Left lung (tissue), 10 donors: ENCODE measurements around the gene RNF40. TPM values are rescaled to one million over a fixed set of nuclear protein-coding genes. Genes with fewer than 3 reads are reported as not detected.

Experiments
- ATAC-seq: fragments of 200-7000 bp; cut with Tn5 transposase; one replicate; pipeline ENCODE4 v1.9.1; 2020; ENCODE audit warnings: moderate library complexity
- DNase-seq, 4 donors: peaks; one replicate each; pipeline ENCODE4 v3.0.0-alpha.2; 2013 to 2020
- H3K27ac ChIP-seq, 2 donors: fragments of 200-600 bp; sonication (generic) in 1 of 2; one replicate each; pipeline versions ENCODE4 v1.5.0 to v1.8.0; 2020 to 2021
- H3K27me3 ChIP-seq, 2 donors: fragments of 200-600 bp; sonication (generic) in 1 of 2; one replicate each; pipeline versions ENCODE4 v1.5.0 to v1.8.0; 2020 to 2021
- H3K36me3 ChIP-seq, 2 donors: fragments of 200-600 bp; sonication (generic) in 1 of 2; one replicate each; pipeline versions ENCODE4 v1.5.0 to v1.8.0; 2020 to 2021
- H3K4me1 ChIP-seq, 2 donors: fragments of 200-600 bp; one replicate each; pipeline ENCODE4 v1.8.0; 2021
- H3K4me3 ChIP-seq, 2 donors: fragments of 200-600 bp; sonication (generic) in 1 of 2; one replicate each; pipeline versions ENCODE4 v1.5.0 to v1.8.0; 2020 to 2021; ENCODE audit warnings: mild to moderate bottlenecking in 1 of 2
- H3K9me3 ChIP-seq, 2 donors: fragments of 200-600 bp; sonication (generic) in 1 of 2; one replicate each; pipeline versions ENCODE4 v1.5.0 to v1.8.0; 2020 to 2021
- CTCF ChIP-seq, 2 donors: fragments of 200-600 bp; sonication (generic) in 1 of 2; IDR thresholded peaks; one replicate each; pipeline versions ENCODE4 v1.5.0 to v1.8.0; 2021; ENCODE audit warnings: antibody characterized with exemption in 2 of 2
- intact Hi-C, 2 donors: fragments of 100-400 bp; cut with DNase I; formaldehyde crosslinking; loops; one replicate each; pipeline versions ENCODE4 v1.11.2 to v1.14.2; 2022
- polyA plus RNA-seq, 6 donors: library from polyadenylated mRNA; unstranded; fragments of 120-200 nt; gene quantifications; one replicate each; pipeline ENCODE4 v1.2.1, GENCODE V29; 2013; ENCODE audit not compliant: insufficient read length in 6 of 6
- total RNA-seq, 2 donors: library from RNA; stranded (reverse); fragmentation: NEBNext Ultra II Directional; extraction: Animal tissue kit (Norgen Biotek cat#: 25700); gene quantifications; one replicate each; pipeline ENCODE4 v1.2.1, GENCODE V29; 2021
- donor health status: DM: no; HTN: yes; CAD: no.
- donor health status: DM: no; HTN: no; CAD: no.

The RNF40 gene
- total and polyA plus RNA-seq, 8 donors = 87.8 to 116 (median 98.9) TPM

GRCh38 chr16:30778549-30779244 lies 16.6 kb downstream of the RNF40 start:
- H3K27me3 ChIP-seq = no peaks in the 10 kb centered on the region
- no peak for TF ChIP-seq CTCF (IDR thresholded peaks at IDR 0.05)
- ATAC-seq (no peak), DNase-seq (peak in 1 of 4 donors; percentile 35)
- H3K27ac ChIP-seq = no peak overlapping the region
- H3K36me3 ChIP-seq = peaks cover 0 to 37% of the 10 kb centered on the region in 2 donors
- no peaks in the 10 kb centered on the region for H3K9me3 ChIP-seq
- H3K4me1 ChIP-seq = peaks cover 5 to 47% of the 10 kb centered on the region in 2 donors
- intact Hi-C loops = no loop called here
- H3K4me3 ChIP-seq = no peak overlapping the region

GRCh38 chr16:30779596-30779995 lies 17.5 kb downstream of the RNF40 start:
- no peaks in the 10 kb centered on the region for H3K27me3 ChIP-seq
- H3K36me3 ChIP-seq = peaks cover 0 to 34% of the 10 kb centered on the region in 2 donors
- no peak for ATAC-seq
- H3K4me1 ChIP-seq = peaks cover 5 to 38% of the 10 kb centered on the region in 2 donors
- H3K27ac ChIP-seq = no peak overlapping the region
- no peak overlapping the region for H3K4me3 ChIP-seq
- no peak for DNase-seq
- TF ChIP-seq CTCF (IDR thresholded peaks at IDR 0.05) = no peak
- intact Hi-C loops = no loop called here
- H3K9me3 ChIP-seq = no peaks in the 10 kb centered on the region

- H3K4me3 ChIP-seq = no peak overlapping the region
- H3K36me3 ChIP-seq = peaks cover 0 to 31% of the 10 kb centered on the region in 2 donors
- intact Hi-C loops = no loop called here
- H3K27me3 ChIP-seq = no peaks in the 10 kb centered on the region
- peaks cover 5 to 35% of the 10 kb centered on the region in 2 donors for H3K4me1 ChIP-seq
- no peak for ATAC-seq
- no peak for TF ChIP-seq CTCF (IDR thresholded peaks at IDR 0.05)
- H3K9me3 ChIP-seq = no peaks in the 10 kb centered on the region
- DNase-seq = no peak
- no peak overlapping the region for H3K27ac ChIP-seq
Measured at GRCh38 chr16:30780021-30780420, 17.9 kb downstream of the RNF40 start.

- no peaks in the 10 kb centered on the region for H3K27me3 ChIP-seq
- peaks cover 5 to 35% of the 10 kb centered on the region in 2 donors for H3K4me1 ChIP-seq
- H3K9me3 ChIP-seq = no peaks in the 10 kb centered on the region
- intact Hi-C loops = no loop called here
- DNase-seq = no peak
- no peak for TF ChIP-seq CTCF (IDR thresholded peaks at IDR 0.05)
- peak overlapping the region in 1 of 2 donors; percentile 13 for H3K27ac ChIP-seq
- peaks cover 0 to 31% of the 10 kb centered on the region in 2 donors for H3K36me3 ChIP-seq
- ATAC-seq = no peak
- H3K4me3 ChIP-seq = no peak overlapping the region
Measured at GRCh38 chr16:30780549-30780948, 18.4 kb downstream of the RNF40 start.

- ATAC-seq = no peak
- no peak for DNase-seq
- intact Hi-C loops = no loop called here
- TF ChIP-seq CTCF (IDR thresholded peaks at IDR 0.05) = no peak
- peaks cover 0 to 31% of the 10 kb centered on the region in 2 donors for H3K36me3 ChIP-seq
- no peak overlapping the region for H3K27ac ChIP-seq
- peaks cover 0 to 38% of the 10 kb centered on the region in 2 donors for H3K4me1 ChIP-seq
- no peaks in the 10 kb centered on the region for H3K9me3 ChIP-seq
- no peak overlapping the region for H3K4me3 ChIP-seq
- no peaks in the 10 kb centered on the region for H3K27me3 ChIP-seq
Measured at GRCh38 chr16:30782486-30783279, 20.6 kb downstream of the RNF40 start.
